Measurements from ENCODE around the gene BEST1. TPM values are rescaled to one million over a fixed set of nuclear protein-coding genes. Genes with fewer than 3 reads are reported as not detected.

Gene BEST1
- total RNA-seq, 4 donors from 2014 or later: 33.2 to 53.2 (median 45.7) TPM

- Histone ChIP-seq H3K4me3 (no peak overlapping the region), H3K36me3 (no peaks in the 10 kb centered on the region), H3K27ac (peak overlapping the region; percentile 58 to 95 (median 88)), H3K9me3 (no peaks in the 10 kb centered on the region), H3K27me3 (no peaks in the 10 kb centered on the region), H3K4me1 (peaks cover 0 to 50% (median 22%) of the 10 kb centered on the region in 4 donors)
- no peak for DNase-seq (ENCODE audit: low spot score in 2 of 2)
- 41 to 45% methylated on average over 6 of the region's 6 CpGs for WGBS, 2 donors
- TF ChIP-seq CTCF (IDR thresholded peaks at IDR 0.05) (no peak), EP300 (IDR thresholded peaks at IDR 0.05) (no peak), POLR2A (IDR thresholded peaks at IDR 0.05) (no peak)
Observed at GRCh38 chr11:61924064-61924455, 26.1 kb upstream of the BEST1 start.

- DNase-seq (ENCODE audit: low spot score in 2 of 2): no peak
- Histone ChIP-seq H3K36me3 (no peaks in the 10 kb centered on the region), H3K4me1 (peaks cover 0 to 39% (median 18%) of the 10 kb centered on the region in 4 donors), H3K27me3 (no peaks in the 10 kb centered on the region), H3K4me3 (no peak overlapping the region), H3K27ac (no peak overlapping the region), H3K9me3 (no peaks in the 10 kb centered on the region)
- 73 to 74% methylated on average over 2 of the region's 2 CpGs for WGBS, 2 donors
- TF ChIP-seq POLR2A (IDR thresholded peaks at IDR 0.05) (no peak), CTCF (IDR thresholded peaks at IDR 0.05) (no peak), EP300 (IDR thresholded peaks at IDR 0.05) (no peak)
Observed at GRCh38 chr11:61925736-61926135, 24.4 kb upstream of the BEST1 start.

- Histone ChIP-seq H3K4me1 (peaks cover 0 to 34% (median 18%) of the 10 kb centered on the region in 4 donors), H3K9me3 (no peaks in the 10 kb centered on the region), H3K36me3 (no peaks in the 10 kb centered on the region), H3K4me3 (no peak overlapping the region), H3K27ac (no peak overlapping the region), H3K27me3 (no peaks in the 10 kb centered on the region)
- 88 to 100% methylated on average over 3 of the region's 3 CpGs for WGBS, 2 donors
- DNase-seq (ENCODE audit: low spot score in 2 of 2): no peak
- TF ChIP-seq POLR2A (IDR thresholded peaks at IDR 0.05) (no peak), CTCF (IDR thresholded peaks at IDR 0.05) (no peak), EP300 (IDR thresholded peaks at IDR 0.05) (no peak)
Observed at GRCh38 chr11:61926235-61926634, 23.9 kb upstream of the BEST1 start.

GRCh38 chr11:61927501-61927900 lies 22.6 kb upstream of the BEST1 start:
- 100% methylated on average over 1 of the region's 1 CpG for WGBS, 2 donors

GRCh38 chr11:61928606-61929005 lies 21.5 kb upstream of the BEST1 start:
- Histone ChIP-seq H3K9me3 (no peaks in the 10 kb centered on the region), H3K4me1 (peaks cover 0 to 11% (median 8%) of the 10 kb centered on the region in 4 donors), H3K27me3 (no peaks in the 10 kb centered on the region), H3K4me3 (no peak overlapping the region), H3K36me3 (no peaks in the 10 kb centered on the region), H3K27ac (no peak overlapping the region)
- TF ChIP-seq EP300 (IDR thresholded peaks at IDR 0.05) (no peak), POLR2A (IDR thresholded peaks at IDR 0.05) (no peak), CTCF (IDR thresholded peaks at IDR 0.05) (no peak)
- no peak for DNase-seq (ENCODE audit: low spot score in 2 of 2)

More at GRCh38 chr11:61927501-61927900, 22.6 kb upstream of the BEST1 start:
- no peak overlapping the region for H3K4me3 ChIP-seq
- H3K36me3 ChIP-seq: no peaks in the 10 kb centered on the region
- no peak for TF ChIP-seq CTCF (IDR thresholded peaks at IDR 0.05)
- no peaks in the 10 kb centered on the region for H3K27me3 ChIP-seq
- H3K27ac ChIP-seq: no peak overlapping the region
- peaks cover 0 to 21% (median 16%) of the 10 kb centered on the region in 4 donors for H3K4me1 ChIP-seq
- H3K9me3 ChIP-seq: no peaks in the 10 kb centered on the region
- DNase-seq (ENCODE audit: low spot score in 2 of 2): no peak

Measured in tibial nerve (tissue), 4 donors.